GM21423 (cell line): ENCODE measurements around the gene MAMSTR.
"Not testable (repeated sequence)": the region's sequence is repeated elsewhere in the genome, so short reads cannot be mapped to it uniquely, and the experiment has no call there.

Source experiments
- ATAC-seq: cut with Tn5 transposase; IDR thresholded peaks from one replicate; pipeline ENCODE4 v1.9.1; 2021; ENCODE audit warnings: mild to moderate bottlenecking, moderate library complexity; ENCODE audit not compliant: unreplicated experiment

Gene MAMSTR

GRCh38 chr19:48689449-48689848 lies 30.1 kb downstream of the MAMSTR start:
- no peak for ATAC-seq

- no peak for ATAC-seq
These were observed 31.7 kb downstream of the MAMSTR start for GRCh38 chr19:48687776-48688175.

DNA sequence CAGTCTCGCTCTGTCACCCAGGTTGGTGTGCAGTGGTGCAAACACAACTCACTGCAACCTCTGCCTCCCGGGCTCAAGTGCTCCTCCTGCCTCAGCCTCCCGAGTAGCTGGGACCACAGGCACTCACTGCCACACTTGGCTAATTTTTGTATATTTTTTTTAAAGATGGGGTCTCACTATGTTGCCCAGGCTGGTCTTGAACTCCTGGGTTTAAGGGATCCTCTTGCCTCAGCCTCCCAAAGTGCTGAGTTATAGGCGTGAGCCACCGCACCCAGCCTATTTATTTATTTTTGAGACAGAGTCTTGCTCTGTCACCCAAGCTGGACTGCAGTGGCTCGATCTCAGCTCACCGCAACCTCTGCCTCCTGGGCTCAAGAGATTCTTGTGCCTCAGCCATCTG lies 32.9 kb downstream of the MAMSTR start:
- ATAC-seq, result not testable (repeated sequence)

GRCh38 chr19:48686088-48686487 lies 33.4 kb downstream of the MAMSTR start:
- ATAC-seq, result no peak

DNA sequence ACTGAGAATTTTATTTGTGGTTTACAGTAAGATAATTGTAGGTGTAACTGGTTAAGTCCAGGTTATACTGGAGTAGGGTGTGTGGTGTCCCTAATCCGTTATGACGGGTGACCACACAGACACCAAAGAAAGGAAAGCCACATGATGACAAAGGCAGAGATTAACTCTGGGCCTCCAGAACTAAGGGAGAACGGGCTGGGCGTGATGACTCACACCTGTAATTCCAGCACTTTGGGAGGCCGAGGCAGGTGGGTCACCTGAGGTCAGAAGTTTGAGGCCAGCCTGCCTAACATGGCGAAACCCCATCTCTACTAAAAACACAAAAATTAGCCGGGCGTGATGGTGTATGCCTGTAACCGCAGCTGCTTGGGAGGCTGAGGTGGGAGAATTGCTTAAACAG lies 33.9 kb downstream of the MAMSTR start:
- no peak for ATAC-seq

DNA sequence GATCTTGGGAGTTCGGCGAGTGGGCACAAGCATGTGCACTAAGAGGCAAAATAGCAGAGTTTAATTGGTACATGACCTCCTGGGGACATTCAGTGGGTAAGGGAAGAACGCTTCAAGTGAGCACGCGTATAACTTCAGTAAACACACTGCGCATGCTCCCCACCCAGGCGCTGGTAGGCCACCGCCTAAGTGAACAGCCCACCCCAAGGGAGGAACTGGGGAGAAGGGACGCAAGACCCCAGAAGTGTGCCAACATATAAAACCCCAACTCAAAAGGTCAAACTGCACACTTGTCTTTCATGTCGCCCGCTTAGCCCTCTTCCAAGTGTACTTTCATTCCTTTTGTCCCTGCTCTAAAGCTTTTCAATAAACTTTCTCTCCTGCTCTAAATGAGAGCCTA lies 36.2 kb downstream of the MAMSTR start:
- no peak for ATAC-seq

- ATAC-seq, result no peak
These were observed 38.4 kb downstream of the MAMSTR start for GRCh38 chr19:48681127-48681470.

DNA sequence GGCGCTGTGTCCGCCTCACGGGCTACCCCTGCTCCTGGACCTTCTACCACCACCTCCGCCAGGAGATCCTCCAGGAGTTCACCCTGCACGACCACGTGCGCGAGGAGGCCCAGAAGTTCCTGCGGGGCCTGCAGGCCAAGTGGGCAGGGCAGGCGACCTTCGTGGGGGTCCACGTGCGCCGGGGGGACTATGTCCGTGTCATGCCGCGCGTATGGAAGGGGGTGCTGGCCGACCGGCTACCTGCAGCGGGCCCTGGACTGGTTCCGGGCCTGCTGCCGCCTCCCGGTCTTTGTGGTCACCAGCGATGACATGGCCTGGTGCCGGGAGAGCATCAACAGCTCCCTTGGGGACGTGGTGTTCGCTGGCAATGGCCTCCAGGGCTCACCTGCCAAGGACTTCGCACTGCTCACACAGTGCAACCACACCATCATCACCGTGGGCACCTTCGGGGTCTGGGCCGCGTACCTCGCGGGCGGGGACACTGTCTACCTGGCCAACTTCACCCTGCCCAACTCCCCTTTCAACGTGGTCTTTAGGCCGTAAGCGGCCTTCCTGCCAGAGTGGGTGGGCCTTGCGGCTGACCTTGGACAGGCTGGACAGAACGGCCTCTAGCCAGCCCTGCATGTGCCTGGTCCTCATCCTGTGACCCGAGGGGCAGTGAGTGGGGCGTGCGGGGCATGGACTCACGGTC lies 38.9 kb downstream of the MAMSTR start:
- no peak for ATAC-seq

DNA sequence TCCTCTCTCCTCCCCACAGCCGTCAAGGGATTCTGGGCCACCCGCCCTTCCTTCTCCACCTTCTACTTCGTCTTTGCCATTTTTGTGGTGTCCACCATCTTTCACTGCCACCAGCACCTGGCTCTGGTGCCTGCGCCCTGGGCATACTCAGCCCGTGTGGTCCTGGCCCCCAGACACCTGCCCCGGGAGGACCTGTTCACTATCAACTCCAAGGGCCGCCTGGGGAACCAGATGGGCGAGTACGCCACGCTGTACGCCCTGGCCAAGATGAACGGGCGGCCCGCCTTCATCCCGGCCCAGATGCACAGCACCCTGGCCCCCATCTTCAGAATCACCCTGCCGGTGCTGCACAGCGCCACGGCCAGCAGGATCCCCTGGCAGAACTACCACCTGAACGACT lies 39.5 kb downstream of the MAMSTR start:
- ATAC-seq, result not testable (repeated sequence)

GRCh38 chr19:48678201-48678600 lies 41.3 kb downstream of the MAMSTR start:
- ATAC-seq, result no peak

- ATAC-seq, result no peak
These were observed 42.6 kb downstream of the MAMSTR start for GRCh38 chr19:48676887-48677286.

GRCh38 chr19:48676487-48676886 lies 43.0 kb downstream of the MAMSTR start:
- no peak for ATAC-seq

DNA sequence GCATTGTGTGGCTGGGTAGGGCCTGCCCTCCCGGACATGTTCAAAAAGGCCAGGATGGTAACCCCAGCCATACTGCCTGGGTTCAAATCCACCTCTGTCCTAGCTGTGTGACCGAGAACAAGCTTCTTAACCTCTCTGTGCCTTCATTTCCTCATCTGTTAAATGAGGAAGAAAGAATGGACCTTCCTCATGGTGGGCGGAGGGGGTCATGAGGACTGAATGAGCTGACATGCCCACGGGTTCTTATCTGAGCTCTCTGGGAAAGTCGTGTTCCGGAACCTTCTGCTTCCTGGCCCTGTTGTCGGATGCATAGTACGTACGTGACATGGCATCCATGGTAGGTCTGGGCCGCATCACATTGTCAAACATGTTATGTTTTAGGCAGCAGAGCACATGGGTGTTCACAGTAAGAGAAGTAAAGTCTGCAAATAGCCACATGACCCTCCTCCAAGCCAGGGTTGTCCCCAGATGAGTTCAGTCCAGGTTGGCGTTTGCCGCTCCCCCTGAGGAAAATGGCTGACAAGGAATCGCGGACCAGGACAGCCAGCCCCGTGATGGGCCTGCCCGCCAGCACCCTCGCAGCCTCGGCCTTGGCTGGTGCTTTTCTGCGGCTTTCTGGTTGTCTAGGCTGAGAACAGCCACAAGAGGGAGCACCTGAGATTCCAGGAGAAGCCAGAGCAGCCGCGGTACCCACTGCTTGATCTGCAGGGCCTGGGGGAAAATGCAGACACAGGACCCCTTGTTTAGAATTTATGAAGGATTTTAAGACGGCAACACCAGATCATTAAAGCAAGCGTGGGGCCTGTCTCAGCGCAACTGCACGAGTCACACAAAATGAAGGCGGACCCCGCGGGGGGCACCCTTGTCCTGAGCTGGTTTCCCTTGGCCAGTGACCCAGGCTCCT lies 44.4 kb downstream of the MAMSTR start:
- ATAC-seq, result no peak

DNA sequence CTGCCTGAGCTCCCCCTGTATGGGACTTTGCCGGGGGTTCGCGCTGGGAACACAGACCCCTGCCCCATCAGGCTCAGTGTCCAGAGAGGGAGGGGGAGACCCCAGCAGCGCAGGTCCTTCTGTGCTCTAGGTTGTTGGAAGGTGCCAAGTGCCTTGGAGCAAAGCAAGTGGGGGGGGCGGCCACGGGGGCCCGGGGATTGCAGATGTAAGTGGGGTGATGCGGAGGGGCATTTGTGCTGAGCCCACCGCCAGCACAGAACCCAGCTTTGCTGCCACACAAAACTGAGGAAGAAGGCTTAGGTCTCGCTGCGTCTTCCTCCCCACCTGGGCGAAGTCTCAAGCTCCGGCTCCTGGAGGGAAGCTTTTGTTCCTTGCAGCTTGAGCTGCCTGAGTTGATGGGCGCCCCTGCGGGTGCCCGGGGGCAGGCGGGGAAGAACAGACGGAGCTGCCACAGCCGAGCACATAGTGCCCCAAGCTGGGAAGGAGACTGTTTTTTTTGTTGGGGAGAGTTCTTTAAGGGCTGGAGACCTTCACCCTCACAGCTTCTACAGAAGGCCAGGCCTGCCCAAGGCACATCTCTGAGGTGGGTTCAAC lies 45.2 kb downstream of the MAMSTR start:
- no peak for ATAC-seq

DNA sequence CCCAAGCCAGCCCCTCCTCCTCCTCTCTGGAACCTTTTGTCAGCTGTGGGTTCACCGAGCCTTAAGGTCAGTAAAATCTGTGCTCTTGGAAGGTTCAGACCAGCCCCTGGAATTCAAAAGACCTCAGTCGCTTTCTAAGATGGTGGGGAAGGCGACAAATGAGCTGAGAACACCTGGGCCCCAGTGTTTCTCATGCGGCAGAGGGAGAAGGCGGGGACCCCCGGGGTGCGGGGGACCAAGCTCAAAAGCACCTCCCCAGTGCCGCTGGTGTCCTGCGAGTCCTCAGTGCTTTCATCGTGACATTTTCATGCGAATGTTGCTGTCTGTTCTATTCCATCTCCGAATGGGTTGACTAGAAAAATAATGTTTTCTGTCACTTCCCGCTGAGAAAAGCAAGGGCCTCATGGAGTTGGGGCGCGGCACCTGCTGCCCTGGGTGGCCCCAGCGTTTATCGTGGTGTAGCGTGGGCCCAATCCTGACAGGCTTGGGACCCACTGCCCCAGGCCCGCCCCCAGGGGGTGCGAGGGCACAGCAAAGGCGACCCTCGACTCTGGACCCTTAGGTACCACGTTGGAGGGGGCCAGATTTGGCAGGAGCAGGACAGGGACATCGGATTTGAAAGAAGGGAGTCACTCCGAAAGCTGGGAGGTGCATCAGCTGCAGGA lies 46.0 kb downstream of the MAMSTR start:
- ATAC-seq, result no peak

GRCh38 chr19:48672994-48673393 lies 46.5 kb downstream of the MAMSTR start, which contains the start of gene NTN5:
Gene NTN5 (minus strand): TSS chr19:48673017. CDS start chr19:48670986, 2,031 bp downstream.
- ATAC-seq, result no peak

GRCh38 chr19:48671446-48671995 lies 48.0 kb downstream of the MAMSTR start:
- no peak for ATAC-seq

DNA sequence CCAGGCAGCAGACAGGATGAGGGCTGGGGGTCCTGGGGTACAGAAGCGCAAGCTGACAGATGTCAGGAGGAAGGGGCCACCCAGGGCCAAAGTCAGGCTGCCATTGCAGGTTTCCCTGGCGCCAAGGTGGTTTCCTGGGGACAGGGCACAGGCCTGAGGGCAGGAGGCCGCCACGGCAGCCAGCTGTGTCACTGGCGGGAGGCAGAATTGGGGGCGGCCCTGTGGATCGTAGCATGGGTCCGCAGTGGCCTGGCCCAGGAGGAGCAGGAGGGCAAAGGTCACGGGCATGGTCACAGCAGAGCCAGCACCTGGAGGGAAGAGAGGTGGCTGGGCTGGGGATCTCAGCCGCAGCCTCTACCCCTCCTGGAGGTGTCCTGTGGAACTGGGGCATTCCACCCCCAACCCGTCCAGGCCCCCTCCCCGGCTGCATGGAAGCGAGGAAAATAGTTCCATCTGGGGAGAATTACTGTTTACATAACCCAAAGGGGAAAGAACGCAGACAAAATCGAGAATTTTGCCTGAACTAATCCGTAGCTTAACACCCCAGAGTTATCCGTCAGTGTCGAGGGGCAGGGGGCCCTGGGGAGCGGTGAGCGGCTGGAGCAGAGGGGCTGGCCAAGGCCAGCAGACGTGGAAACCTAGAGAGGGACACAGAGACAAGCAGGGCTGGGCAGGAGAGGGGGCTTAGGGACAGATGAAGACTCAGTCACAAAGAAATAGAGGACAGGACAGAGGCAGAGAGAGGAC lies 48.7 kb downstream of the MAMSTR start:
- no peak for ATAC-seq

DNA sequence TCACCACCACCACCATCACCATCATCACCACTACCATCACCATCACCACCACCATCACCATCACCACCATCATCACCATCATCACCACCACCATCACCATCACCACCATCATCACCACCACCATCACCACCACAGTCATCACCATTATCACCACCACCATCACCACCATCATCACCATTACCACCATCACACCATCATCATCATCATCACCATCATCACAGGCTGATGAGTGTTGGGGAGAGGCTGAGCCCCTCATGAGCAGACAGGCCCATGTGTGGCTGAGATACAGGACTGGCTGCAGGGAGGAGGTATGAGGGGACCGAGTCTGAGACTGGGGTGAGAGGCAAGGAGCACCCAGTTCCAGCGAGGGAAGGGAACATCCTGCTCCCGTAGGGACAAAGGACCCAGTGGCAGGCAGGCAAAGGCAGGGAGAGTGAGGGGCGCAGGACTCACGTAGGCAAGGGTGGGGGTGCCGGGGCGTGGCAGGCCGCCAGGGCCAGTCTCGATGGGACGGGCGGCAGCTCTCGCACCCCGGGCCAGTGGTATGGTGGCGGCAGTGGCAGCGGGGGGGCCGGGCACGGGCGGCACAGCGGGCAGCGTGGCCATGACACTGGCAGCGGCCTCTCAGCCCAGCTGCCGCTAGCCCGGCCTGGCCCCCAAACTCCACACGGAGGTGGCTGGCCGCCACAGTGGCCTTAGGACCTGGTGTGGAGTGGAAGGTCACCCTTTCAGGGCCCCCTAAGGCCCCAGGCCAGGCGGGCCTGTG lies 49.4 kb downstream of the MAMSTR start:
- ATAC-seq, result no peak

GRCh38 chr19:48668761-48669160 lies 50.8 kb downstream of the MAMSTR start:
- no peak for ATAC-seq
